H9 (cell line): ENCODE measurements around the gene TEX264. TPM values are rescaled to one million over a fixed set of nuclear protein-coding genes. Genes with fewer than 3 reads are reported as not detected.

Source experiments
- DNase-seq: peaks from one replicate; pipeline ENCODE4 v3.0.0-alpha.2; 2017
- H2AFZ ChIP-seq: one replicate; pipeline ENCODE4 v1.6.1; 2013; ENCODE audit warnings: mild to moderate bottlenecking, low read length, control low read depth, moderate library complexity
- H2AK5ac ChIP-seq: 2 replicates; pipeline ENCODE4 v1.6.1; 2013; ENCODE audit warnings: low read length, control low read depth, mixed read lengths; ENCODE audit not compliant: insufficient read length
- H2BK120ac ChIP-seq: one replicate; pipeline ENCODE4 v1.6.1; 2013; ENCODE audit warnings: low read depth, mild to moderate bottlenecking, low read length, control low read depth, inconsistent platforms; ENCODE audit not compliant: poor library complexity, severe bottlenecking
- H2BK12ac ChIP-seq: 2 replicates; pipeline ENCODE4 v1.6.1; 2013; ENCODE audit warnings: low read length, control low read depth, mixed read lengths, low read depth; ENCODE audit not compliant: insufficient read length
- H2BK15ac ChIP-seq: 2 replicates; pipeline ENCODE4 v1.6.1; 2013; ENCODE audit warnings: low read depth, low read length, control low read depth
- H2BK20ac ChIP-seq: one replicate; pipeline ENCODE4 v1.6.1; 2013; ENCODE audit warnings: low read depth, mild to moderate bottlenecking, low read length, control low read depth, inconsistent platforms; ENCODE audit not compliant: poor library complexity, severe bottlenecking
- H2BK5ac ChIP-seq: 2 replicates; pipeline ENCODE4 v1.6.1; 2013; ENCODE audit warnings: low read length, control low read depth, mixed read lengths; ENCODE audit not compliant: insufficient read length
- H3K14ac ChIP-seq: 2 replicates; pipeline ENCODE4 v1.6.1; 2013; ENCODE audit warnings: low read length, control low read depth; ENCODE audit not compliant: insufficient read depth
- H3K18ac ChIP-seq: 2 replicates; pipeline ENCODE4 v1.6.1; 2013; ENCODE audit warnings: low read depth, mild to moderate bottlenecking, mixed read lengths, low read length, control low read depth; ENCODE audit not compliant: insufficient read length
- H3K23ac ChIP-seq: 2 replicates; pipeline ENCODE4 v1.6.1; 2013; ENCODE audit warnings: low read length, control low read depth, mixed read lengths, low read depth; ENCODE audit not compliant: insufficient read length
- H3K23me2 ChIP-seq: 2 replicates; pipeline ENCODE4 v1.6.1; 2013; ENCODE audit warnings: low read depth, mild to moderate bottlenecking, mixed read lengths, low read length, control low read depth; ENCODE audit not compliant: insufficient read length, poor library complexity, severe bottlenecking
- H3K27ac ChIP-seq: 2 replicates; pipeline ENCODE4 v1.5.1; 2013; ENCODE audit warnings: low read length, control low read depth, mixed read lengths, low read depth; ENCODE audit not compliant: insufficient read length
- H3K27me3 ChIP-seq: 2 replicates; pipeline ENCODE4 v1.6.1; 2013; ENCODE audit warnings: low read length, control low read depth, inconsistent platforms; ENCODE audit not compliant: insufficient read depth
- H3K4ac ChIP-seq: 2 replicates; pipeline ENCODE4 v1.6.1; 2013; ENCODE audit warnings: low read depth, mild to moderate bottlenecking, control low read depth, inconsistent platforms, low read length, moderate library complexity
- H3K4me1 ChIP-seq: 2 replicates; pipeline ENCODE4 v1.6.1; 2013; ENCODE audit warnings: low read length, control low read depth, inconsistent platforms; ENCODE audit not compliant: insufficient read depth
- H3K4me2 ChIP-seq: 2 replicates; pipeline ENCODE4 v1.6.1; 2013; ENCODE audit warnings: low read length, control low read depth, mixed read lengths; ENCODE audit not compliant: insufficient read length, insufficient read depth
- H3K56ac ChIP-seq: 2 replicates; pipeline ENCODE4 v1.6.1; 2013; ENCODE audit warnings: low read depth, mild to moderate bottlenecking, mixed read lengths, low read length, control low read depth; ENCODE audit not compliant: insufficient read length
- H3K79me1 ChIP-seq: 2 replicates; pipeline ENCODE4 v1.6.1; 2013; ENCODE audit warnings: low read depth, mild to moderate bottlenecking, moderate library complexity, low read length, control low read depth, inconsistent platforms; ENCODE audit not compliant: insufficient read depth, poor library complexity, severe bottlenecking
- H3K79me2 ChIP-seq: 2 replicates; pipeline ENCODE4 v1.6.1; 2013; ENCODE audit warnings: low read length, control low read depth, inconsistent platforms; ENCODE audit not compliant: insufficient read depth
- H3K9ac ChIP-seq: 2 replicates; pipeline ENCODE4 v1.6.1; 2013; ENCODE audit warnings: low read length, control low read depth, mixed read lengths; ENCODE audit not compliant: insufficient read length; ENCODE audit errors: extremely low read depth
- H3K9me3 ChIP-seq: one replicate; pipeline ENCODE4 v1.6.1; 2013; ENCODE audit warnings: low read depth, low read length, inconsistent platforms; ENCODE audit not compliant: control insufficient read depth
- H3T11ph ChIP-seq: one replicate; pipeline ENCODE4 v1.6.1; 2013; ENCODE audit warnings: mild to moderate bottlenecking, low read length, control low read depth, inconsistent platforms
- H4K20me1 ChIP-seq: one replicate; pipeline ENCODE4 v1.6.1; 2013; ENCODE audit not compliant: control insufficient read depth, insufficient read length, insufficient read depth
- H4K5ac ChIP-seq: 2 replicates; pipeline ENCODE4 v1.6.1; 2013; ENCODE audit warnings: low read depth, mild to moderate bottlenecking, mixed read lengths, low read length, control low read depth; ENCODE audit not compliant: insufficient read length
- H4K8ac ChIP-seq: replicated peaks from 2 replicates; pipeline ENCODE4 v1.6.1; 2013; ENCODE audit warnings: low read length, control low read depth, mixed read lengths, low read depth; ENCODE audit not compliant: insufficient read length
- H4K91ac ChIP-seq: 2 replicates; pipeline ENCODE4 v1.6.1; 2013; ENCODE audit warnings: low read depth, mild to moderate bottlenecking, moderate library complexity, mixed read lengths, low read length, control low read depth; ENCODE audit not compliant: insufficient read length
- H3K27ac Mint-ChIP-seq, 3 experiments: 2 replicates in 2 of 3; 3 replicates in 1 of 3; pipeline ENCODE4 v1.8.0; 2020 to 2021; ENCODE audit warnings: mixed read lengths in 3 of 3, mild to moderate bottlenecking in 1 of 3, moderate library complexity in 1 of 3
- H3K27me3 Mint-ChIP-seq: 2 replicates; pipeline ENCODE4 v1.8.0; 2021; ENCODE audit warnings: low read depth, mild to moderate bottlenecking, moderate library complexity, mixed read lengths
- H3K36me3 Mint-ChIP-seq, 3 experiments: 2 replicates in 2 of 3; 3 replicates in 1 of 3; pipeline ENCODE4 v1.8.0; 2020 to 2021; ENCODE audit warnings: low read depth in 3 of 3, mixed read lengths in 3 of 3; ENCODE audit not compliant: insufficient read depth in 1 of 3
- H3K4me1 Mint-ChIP-seq, 2 experiments: 2 replicates each; pipeline ENCODE4 v1.8.0; 2020; ENCODE audit warnings: mixed read lengths in 2 of 2
- H3K4me3 Mint-ChIP-seq, 2 experiments: 2 replicates in 1 of 2; 3 replicates in 1 of 2; pipeline ENCODE4 v1.8.0; 2020 to 2021; ENCODE audit warnings: mild to moderate bottlenecking in 2 of 2, mixed read lengths in 2 of 2, moderate library complexity in 1 of 2
- H3K9me3 Mint-ChIP-seq, 2 experiments: 2 replicates in 1 of 2; 3 replicates in 1 of 2; pipeline ENCODE4 v1.8.0; 2020; ENCODE audit warnings: mild to moderate bottlenecking in 2 of 2, mixed read lengths in 2 of 2, moderate library complexity in 1 of 2
- WGBS: extraction: QIAGEN DNeasy Blood & Tissue Kit; methylation state at CpG from one replicate; pipeline ENCODE4 v1.1.7; 2013; ENCODE audit warnings: missing lambda C conversion rate, low lambda C conversion rate, mixed read lengths; ENCODE audit not compliant: insufficient read length; ENCODE audit errors: extremely low coverage; 5-methylcytosine and 5-hydroxymethylcytosine counted together
- total RNA-seq: library from RNA; stranded (reverse); gene quantifications from 2 replicates; pipeline ENCODE4 v1.2.1, GENCODE V29; 2021
- TF ChIP-seq, protein P1 (sequence below): fragments of 200-600 bp; sonication (generic); conservative IDR thresholded peaks from 3 replicates; pipeline ENCODE4 v1.8.0; 2021; ENCODE audit warnings: antibody characterized with exemption, mild to moderate bottlenecking

TEX264 gene
- total RNA-seq, 1 experiment from 2014 or later = 17.3 TPM

DNA sequence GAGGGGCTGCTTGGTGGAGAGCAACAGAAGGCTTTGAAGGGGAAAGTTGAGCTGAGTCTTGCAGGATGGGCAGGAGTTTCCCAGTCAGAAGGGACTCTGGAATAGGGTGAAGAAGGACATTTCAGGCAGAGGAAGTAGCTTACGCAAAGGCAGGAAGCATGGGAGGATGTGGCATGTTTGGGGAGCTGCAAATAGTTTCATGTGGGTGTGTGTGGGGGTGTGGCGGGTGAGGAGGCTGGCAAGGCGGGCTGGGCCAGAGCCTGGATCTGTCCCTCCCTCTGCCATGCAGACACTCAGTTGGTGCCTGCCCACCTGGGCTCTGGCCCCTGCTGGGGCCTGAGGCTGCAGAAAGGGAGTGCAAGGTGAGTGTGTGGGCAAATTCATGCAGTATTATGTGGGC is 10.4 kb downstream of the TEX264 start:
- no peak overlapping the region for H2AK5ac ChIP-seq
- H3K4me2 ChIP-seq = no peak overlapping the region
- H4K20me1 ChIP-seq = no peaks in the 10 kb centered on the region
- no peak overlapping the region for H3K18ac ChIP-seq
- no peak overlapping the region for H3K9ac ChIP-seq
- DNase-seq = no peak
- H3K14ac ChIP-seq = no peak overlapping the region
- no peaks in the 10 kb centered on the region for H3K9me3 Mint-ChIP-seq
- H3K23ac ChIP-seq = no peak overlapping the region
- H3T11ph ChIP-seq = no peak overlapping the region
- no peak overlapping the region for H2BK15ac ChIP-seq
- TF ChIP-seq, protein P1, sequence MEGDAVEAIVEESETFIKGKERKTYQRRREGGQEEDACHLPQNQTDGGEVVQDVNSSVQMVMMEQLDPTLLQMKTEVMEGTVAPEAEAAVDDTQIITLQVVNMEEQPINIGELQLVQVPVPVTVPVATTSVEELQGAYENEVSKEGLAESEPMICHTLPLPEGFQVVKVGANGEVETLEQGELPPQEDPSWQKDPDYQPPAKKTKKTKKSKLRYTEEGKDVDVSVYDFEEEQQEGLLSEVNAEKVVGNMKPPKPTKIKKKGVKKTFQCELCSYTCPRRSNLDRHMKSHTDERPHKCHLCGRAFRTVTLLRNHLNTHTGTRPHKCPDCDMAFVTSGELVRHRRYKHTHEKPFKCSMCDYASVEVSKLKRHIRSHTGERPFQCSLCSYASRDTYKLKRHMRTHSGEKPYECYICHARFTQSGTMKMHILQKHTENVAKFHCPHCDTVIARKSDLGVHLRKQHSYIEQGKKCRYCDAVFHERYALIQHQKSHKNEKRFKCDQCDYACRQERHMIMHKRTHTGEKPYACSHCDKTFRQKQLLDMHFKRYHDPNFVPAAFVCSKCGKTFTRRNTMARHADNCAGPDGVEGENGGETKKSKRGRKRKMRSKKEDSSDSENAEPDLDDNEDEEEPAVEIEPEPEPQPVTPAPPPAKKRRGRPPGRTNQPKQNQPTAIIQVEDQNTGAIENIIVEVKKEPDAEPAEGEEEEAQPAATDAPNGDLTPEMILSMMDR = no peak
- peaks cover 0 to 8% (median 0%) of the 10 kb centered on the region in 3 experiments; a peak in 3 of 7 replicates for H3K36me3 Mint-ChIP-seq
- H3K27me3 Mint-ChIP-seq = no peaks in the 10 kb centered on the region; the same call in 1 of the 2 replicates
- H2BK5ac ChIP-seq = no peak overlapping the region
- no peaks in the 10 kb centered on the region; the same call in 1 of the 2 replicates for H3K4me1 ChIP-seq
- H4K91ac ChIP-seq = no peak overlapping the region
- H3K9me3 ChIP-seq = no peaks in the 10 kb centered on the region
- no peak overlapping the region for H2BK20ac ChIP-seq
- H3K56ac ChIP-seq = no peak overlapping the region
- H3K79me1 ChIP-seq = no peaks in the 10 kb centered on the region
- no peak overlapping the region for H3K27ac ChIP-seq
- peaks cover 16 to 17% of the 10 kb centered on the region in 2 experiments for H3K4me1 Mint-ChIP-seq
- no peak overlapping the region for H4K5ac ChIP-seq
- no CpG with 5 or more reads among the region's 3 CpGs for WGBS
- H4K8ac ChIP-seq = no peak overlapping the region
- no peak overlapping the region for H2AFZ ChIP-seq
- no peak overlapping the region for H2BK12ac ChIP-seq
- H3K23me2 ChIP-seq = no peaks in the 10 kb centered on the region
- H2BK120ac ChIP-seq = no peak overlapping the region
- H3K27ac Mint-ChIP-seq = peak overlapping the region in 2 of 3 experiments; percentile 77 to 80; a peak in 3 of 7 replicates
- no peaks in the 10 kb centered on the region for H3K79me2 ChIP-seq
- no peak overlapping the region for H3K4ac ChIP-seq
- H3K27me3 ChIP-seq = no peaks in the 10 kb centered on the region
- H3K4me3 Mint-ChIP-seq = no peak overlapping the region
